Pancreas (tissue), 10 donors: ENCODE results near the gene GNGT1. TPM values are rescaled to one million over a fixed set of nuclear protein-coding genes. Genes with fewer than 3 reads are reported as not detected.

ENCODE experiments used
- ATAC-seq, 4 donors: fragments of 200-7000 bp; cut with Tn5 transposase; one replicate each; pipeline versions ENCODE4 v1.8.0 to v1.9.1; 2020; ENCODE audit warnings: mild to moderate bottlenecking in 4 of 4, moderate library complexity in 4 of 4
- DNase-seq, 6 donors: peaks; one replicate each; pipeline ENCODE4 v3.0.0-alpha.2; 2020
- FAIRE-seq: peaks from 2 replicates; lab custom pipeline; 2012; peaks lifted over from hg19 to GRCh38; lab: Jason Lieb, UNC
- H3K27ac ChIP-seq, 4 donors: fragments of 200-600 bp; sonication (generic); 1 replicate in 3 of 4; 2 replicates in 1 of 4; pipeline versions ENCODE4 v1.5.0 to v1.8.0; 2020
- H3K27me3 ChIP-seq, 4 donors: fragments of 200-600 bp; one replicate each; pipeline ENCODE4 v1.8.0; 2021
- H3K36me3 ChIP-seq, 3 donors: fragments of 200-600 bp; sonication (generic) in 1 of 3; one replicate each; pipeline versions ENCODE4 v1.5.0 to v1.8.0; 2020 to 2021
- H3K4me1 ChIP-seq, 3 donors: fragments of 200-600 bp; one replicate each; pipeline ENCODE4 v1.8.0; 2021
- H3K4me3 ChIP-seq, 4 donors: fragments of 200-600 bp; sonication (generic) in 2 of 4; one replicate each; pipeline versions ENCODE4 v1.5.0 to v1.8.0; 2020 to 2021
- H3K9me3 ChIP-seq, 4 donors: fragments of 200-600 bp; one replicate each; pipeline ENCODE4 v1.8.0; 2021
- CTCF ChIP-seq, 4 donors: fragments of 200-600 bp; sonication (generic) in 3 of 4; IDR thresholded peaks; one replicate each; pipeline versions ENCODE4 v1.5.0 to v1.8.0; 2021; ENCODE audit warnings: antibody characterized with exemption in 4 of 4
- WGBS, 2 donors: extraction: QIAGEN DNeasy Blood & Tissue Kit; methylation state at CpG; one replicate each; pipeline ENCODE4 v1.1.7; 2013; 5-methylcytosine and 5-hydroxymethylcytosine counted together
- intact Hi-C, 3 donors: fragments of 100-400 bp; cut with DNase I; formaldehyde crosslinking; loops; one replicate each; pipeline versions ENCODE4 v1.11.1 to v1.14.2; 2022
- polyA plus RNA-seq, 2 donors: library from polyadenylated mRNA; stranded (reverse); fragments of 200-250 nt; gene quantifications; one replicate each; pipeline ENCODE4 v1.2.3, GENCODE V29; 2013
- total RNA-seq, 6 donors: library from RNA; stranded (reverse); fragmentation: NEBNext Ultra II Directional in 4 of 6; extraction: Animal tissue kit (Norgen Biotek cat#: 25700) in 4 of 6; gene quantifications; one replicate each; pipeline versions ENCODE4 v1.2.1 to v1.2.4, GENCODE V29; 2021 to 2023
- donor health status: healthy with polysubstance abuse.
- donor health status: DM: no; HTN: no; CAD: no; lungs with moderate emphysema.
- donor health status: DM: no; HTN: no; CAD: no.
- donor health status: control.
- donor health status: control.
- donor health status: Bipolar disorder and iron deficiency.
- donor health status: DM: yes; HTN: yes; CAD: no.
- donor health status: DM: no; HTN: no; CAD: no.
- donor health status: DM: no; HTN: no; CAD: no.
- donor health status: DM: yes; HTN: yes; CAD: no.

Gene GNGT1
- total and polyA plus RNA-seq, 8 donors: not detected

GRCh38 chr7:93949423-93949822 is 43.1 kb downstream of the GNGT1 start:
- Histone ChIP-seq H3K27me3 (no peaks in the 10 kb centered on the region), H3K9me3 (no peaks in the 10 kb centered on the region), H3K27ac (no peak overlapping the region), H3K4me1 (no peaks in the 10 kb centered on the region), H3K36me3 (no peaks in the 10 kb centered on the region), H3K4me3 (no peak overlapping the region)
- FAIRE-seq (no peak), ATAC-seq (peak in 1 of 4 donors; percentile 33), DNase-seq (no peak)
- no peak for TF ChIP-seq CTCF (IDR thresholded peaks at IDR 0.05)
- 54 to 67% methylated on average over 1 of the region's 1 CpG for WGBS, 2 donors
- intact Hi-C loops: no loop called here

- intact Hi-C loops: no loop called here
- FAIRE-seq: no peak
- Histone ChIP-seq H3K4me1 (no peaks in the 10 kb centered on the region), H3K27ac (no peak overlapping the region), H3K36me3 (no peaks in the 10 kb centered on the region), H3K4me3 (no peak overlapping the region), H3K27me3 (no peaks in the 10 kb centered on the region), H3K9me3 (no peaks in the 10 kb centered on the region)
- TF ChIP-seq CTCF (IDR thresholded peaks at IDR 0.05): no peak
- WGBS, 2 donors: 79 to 83% methylated on average over 2 of the region's 2 CpGs
- no peak for ATAC-seq
- DNase-seq: no peak
These were observed 48.9 kb downstream of the GNGT1 start for GRCh38 chr7:93955304-93955703.

- Histone ChIP-seq H3K36me3 (no peaks in the 10 kb centered on the region), H3K9me3 (no peaks in the 10 kb centered on the region), H3K4me3 (no peak overlapping the region), H3K27ac (no peak overlapping the region), H3K4me1 (no peaks in the 10 kb centered on the region), H3K27me3 (no peaks in the 10 kb centered on the region)
- no peak for TF ChIP-seq CTCF (IDR thresholded peaks at IDR 0.05)
- FAIRE-seq (no peak), DNase-seq (no peak), ATAC-seq (no peak)
- WGBS, 2 donors: 93 to 100% methylated on average over 1 of the region's 1 CpG
- intact Hi-C loops: no loop called here
These were observed 51.4 kb downstream of the GNGT1 start for GRCh38 chr7:93957767-93958166.

- no peak for TF ChIP-seq CTCF (IDR thresholded peaks at IDR 0.05)
- FAIRE-seq (no peak), DNase-seq (no peak), ATAC-seq (no peak)
- Histone ChIP-seq H3K36me3 (no peaks in the 10 kb centered on the region), H3K4me3 (no peak overlapping the region), H3K4me1 (no peaks in the 10 kb centered on the region), H3K27me3 (no peaks in the 10 kb centered on the region), H3K9me3 (no peaks in the 10 kb centered on the region), H3K27ac (no peak overlapping the region)
- intact Hi-C loops: no loop called here
- WGBS, 2 donors: 81 to 93% methylated on average over 3 of the region's 3 CpGs
These were observed 51.8 kb downstream of the GNGT1 start for GRCh38 chr7:93958216-93958615.

GRCh38 chr7:93958651-93959050 is 52.3 kb downstream of the GNGT1 start:
- WGBS, 2 donors: 88 to 95% methylated on average over 3 of the region's 3 CpGs
- ATAC-seq: no peak
- Histone ChIP-seq H3K27me3 (no peaks in the 10 kb centered on the region), H3K36me3 (no peaks in the 10 kb centered on the region), H3K4me1 (no peaks in the 10 kb centered on the region), H3K4me3 (no peak overlapping the region), H3K9me3 (no peaks in the 10 kb centered on the region), H3K27ac (no peak overlapping the region)
- intact Hi-C loops: no loop called here
- no peak for DNase-seq
- no peak for TF ChIP-seq CTCF (IDR thresholded peaks at IDR 0.05)
- no peak for FAIRE-seq

Other genes starting within 250 kb of the GNGT1 start
- gene TFPI2, start 15.8 kb upstream of the GNGT1 start, total RNA-seq: 10 to 100 TPM; 11.8 to 49.2 (median 16.6) TPM
- gene TFPI2, start 15.8 kb upstream of the GNGT1 start, polyA plus RNA-seq: 10 to 100 TPM; 24.5 to 37.9 TPM
- 1 to 10 TPM; 1.6 to 4.8 (median 3.3) TPM for gene GNG11, start 15.2 kb downstream of the GNGT1 start, total RNA-seq
- gene GNG11, start 15.2 kb downstream of the GNGT1 start, polyA plus RNA-seq: 10 to 100 TPM; 12.1 TPM
- gene BET1, start 97.8 kb downstream of the GNGT1 start, total RNA-seq: 10 to 100 TPM; 13.8 to 24.6 (median 16.4) TPM
- gene BET1, start 97.8 kb downstream of the GNGT1 start, polyA plus RNA-seq: 10 to 100 TPM; 18.6 to 23.2 TPM